GM23338 (cell line): ENCODE results near the gene NTN4. TPM values are rescaled to one million over a fixed set of nuclear protein-coding genes. Genes with fewer than 3 reads are reported as not detected.

Source experiments
- ATAC-seq: fragments of 200-7000 bp; cut with Tn5 transposase; 3 replicates; pipeline ENCODE4 v1.9.1; 2020
- DNase-seq: peaks from one replicate; pipeline ENCODE4 v3.0.0-alpha.2; 2015; ENCODE audit warnings: low spot score
- H2AFZ ChIP-seq: fragments of 200-600 bp; sonication (generic); 2 replicates; pipeline ENCODE4 v1.8.0; 2016; ENCODE audit warnings: antibody characterized with exemption, mild to moderate bottlenecking, moderate library complexity
- H3F3A ChIP-seq: fragments of 200-600 bp; sonication (generic); replicated peaks from 2 replicates; pipeline ENCODE4 v1.8.0; 2017; ENCODE audit warnings: antibody characterized with exemption, mixed run types, low read depth
- H3K27ac ChIP-seq: fragments of 200-600 bp; sonication (generic); 2 replicates; pipeline ENCODE4 v1.6.1; 2016; ENCODE audit warnings: low read depth
- H3K27me3 ChIP-seq: fragments of 200-600 bp; sonication (generic); 2 replicates; pipeline ENCODE4 v1.8.0; 2016; ENCODE audit warnings: mild to moderate bottlenecking, mixed run types, moderate library complexity; ENCODE audit not compliant: insufficient read depth
- H3K36me3 ChIP-seq: fragments of 200-600 bp; sonication (generic); 2 replicates; pipeline ENCODE4 v1.8.0; 2016; ENCODE audit warnings: mild to moderate bottlenecking; ENCODE audit not compliant: insufficient read depth
- H3K4me1 ChIP-seq: fragments of 200-600 bp; sonication (generic); 2 replicates; pipeline ENCODE4 v1.8.0; 2016; ENCODE audit warnings: mild to moderate bottlenecking, moderate library complexity; ENCODE audit not compliant: insufficient read depth
- H3K4me2 ChIP-seq: fragments of 200-600 bp; sonication (generic); 2 replicates; pipeline ENCODE4 v1.7.1; 2017; ENCODE audit warnings: mixed run types
- H3K4me3 ChIP-seq: fragments of 200-600 bp; sonication (generic); 2 replicates; pipeline ENCODE4 v1.6.1; 2016; ENCODE audit warnings: mixed run types
- H3K79me2 ChIP-seq: fragments of 200-600 bp; sonication (generic); replicated peaks from 2 replicates; pipeline ENCODE4 v1.8.0; 2017; ENCODE audit warnings: mild to moderate bottlenecking; ENCODE audit not compliant: insufficient read depth
- H3K9me2 ChIP-seq: fragments of 200-600 bp; sonication (generic); 2 replicates; pipeline ENCODE4 v1.8.0; 2017; ENCODE audit not compliant: insufficient read depth
- H4K20me1 ChIP-seq: fragments of 200-600 bp; sonication (generic); replicated peaks from 2 replicates; pipeline ENCODE4 v1.8.0; 2017; ENCODE audit warnings: mild to moderate bottlenecking; ENCODE audit not compliant: insufficient read depth
- H3K27ac Mint-ChIP-seq: 2 replicates; pipeline ENCODE4 v1.8.0; 2020; ENCODE audit warnings: inconsistent platforms, mild to moderate bottlenecking, moderate library complexity, mixed read lengths
- H3K27me3 Mint-ChIP-seq: 3 replicates; pipeline ENCODE4 v1.8.0; 2022; ENCODE audit warnings: low read depth, mild to moderate bottlenecking, moderate library complexity, mixed read lengths, inconsistent platforms; ENCODE audit not compliant: insufficient read depth, poor library complexity
- H3K36me3 Mint-ChIP-seq: 3 replicates; pipeline ENCODE4 v1.8.0; 2021; ENCODE audit warnings: low read depth, mild to moderate bottlenecking, inconsistent platforms, moderate library complexity, mixed read lengths
- H3K4me1 Mint-ChIP-seq: 3 replicates; pipeline ENCODE4 v1.8.0; 2020; ENCODE audit warnings: mild to moderate bottlenecking, inconsistent platforms, mixed read lengths
- H3K4me3 Mint-ChIP-seq: 3 replicates; pipeline ENCODE4 v1.8.0; 2021; ENCODE audit warnings: moderate library complexity, mild to moderate bottlenecking, inconsistent platforms, mixed read lengths
- H3K9me3 Mint-ChIP-seq: 3 replicates; pipeline ENCODE4 v1.8.0; 2020; ENCODE audit warnings: moderate library complexity, mild to moderate bottlenecking, inconsistent platforms, mixed read lengths
- EZH2 ChIP-seq: fragments of 200-600 bp; sonication (generic); IDR thresholded peaks from one replicate; pipeline ENCODE4 v1.8.0; 2017; ENCODE audit warnings: antibody characterized with exemption, mild to moderate bottlenecking, low read depth; ENCODE audit not compliant: unreplicated experiment
- EZH2phosphoT487 ChIP-seq: fragments of 200-600 bp; sonication (generic); IDR thresholded peaks from one replicate; pipeline ENCODE4 v1.8.1; 2018; ENCODE audit warnings: antibody characterized with exemption; ENCODE audit not compliant: unreplicated experiment
- NANOG ChIP-seq: IDR thresholded peaks from 2 replicates; pipeline ENCODE4 v1.6.1; 2016; ENCODE audit warnings: antibody characterized with exemption, borderline replicate concordance
- POLR2AphosphoS5 ChIP-seq: IDR thresholded peaks from 2 replicates; pipeline ENCODE4 v1.6.1; 2016; ENCODE audit warnings: antibody characterized with exemption, low read depth
- STAT1 ChIP-seq: IDR thresholded peaks from one replicate; pipeline ENCODE4 v1.6.1; 2016; ENCODE audit warnings: antibody characterized with exemption; ENCODE audit not compliant: unreplicated experiment
- ZNF114 ChIP-seq: fragments of 250-450 bp; sonication (Bioruptor Pico); IDR thresholded peaks from 2 replicates; pipeline ENCODE4 v1.5.0; 2020; ENCODE audit warnings: mild to moderate bottlenecking, moderate library complexity
- polyA plus RNA-seq: library from polyadenylated mRNA; unstranded; fragments of >200 nt; fragmentation: Nextera tagmentation; extraction: Ambion mirVana; gene quantifications from 2 replicates; pipeline ENCODE4 v1.2.1, GENCODE V29; 2016
- total RNA-seq: library from RNA; depleted of rRNA; stranded (reverse); fragments of >200 nt; shearing (Covaris generic); gene quantifications from 2 replicates; pipeline ENCODE4 v1.2.3, GENCODE V29; 2014
- TF ChIP-seq, protein P1 (sequence below): fragments of 250-450 bp; sonication (Bioruptor Pico); IDR thresholded peaks from 2 replicates; pipeline ENCODE4 v1.5.0; 2020; ENCODE audit warnings: mild to moderate bottlenecking, moderate library complexity
- TF ChIP-seq, protein P2 (sequence below): IDR thresholded peaks from 2 replicates; pipeline ENCODE4 v1.6.1; 2016; ENCODE audit warnings: antibody characterized with exemption
- TF ChIP-seq, protein P3 (sequence below), 2 experiments: fragments of 200-600 bp in 1 of 2; sonication (generic) in 1 of 2; conservative IDR thresholded peaks; 2 replicates each; pipeline versions ENCODE4 v1.5.1 to v1.6.1; 2016 to 2017; ENCODE audit warnings: antibody characterized with exemption in 2 of 2, low read depth in 2 of 2, mild to moderate bottlenecking in 2 of 2, moderate library complexity in 1 of 2

The NTN4 gene
- total and polyA plus RNA-seq, 2 experiments from 2014 or later, result 1.5 to 3.8 TPM

DNA sequence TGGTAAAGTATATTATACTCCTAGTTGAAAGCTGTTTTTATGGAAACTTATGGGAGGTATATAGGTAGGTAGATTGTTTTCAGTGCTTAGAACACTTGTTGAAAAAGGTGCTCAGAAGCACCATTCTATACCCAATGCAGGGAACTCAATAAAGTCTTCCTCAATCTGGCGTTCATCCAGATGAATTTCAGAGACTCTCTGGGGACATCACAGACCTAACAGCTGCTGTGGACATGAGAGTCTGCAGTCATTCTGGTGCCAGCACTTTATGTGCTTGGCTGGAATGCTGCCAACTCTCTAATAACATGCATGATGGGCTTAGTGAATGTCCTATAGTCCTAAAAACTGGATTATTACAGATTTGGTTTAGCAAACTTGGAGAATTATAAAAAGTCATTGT lies 115.9 kb downstream of the NTN4 start:
- Mint-ChIP-seq H3K27me3 (no peaks in the 10 kb centered on the region), H3K4me3 (no peak overlapping the region), H3K4me1 (no peaks in the 10 kb centered on the region), H3K27ac (no peak overlapping the region), H3K9me3 (peaks cover 9% of the 10 kb centered on the region; the same call in 1 of the 3 replicates), H3K36me3 (peaks cover 25% of the 10 kb centered on the region)
- TF ChIP-seq, protein P1, sequence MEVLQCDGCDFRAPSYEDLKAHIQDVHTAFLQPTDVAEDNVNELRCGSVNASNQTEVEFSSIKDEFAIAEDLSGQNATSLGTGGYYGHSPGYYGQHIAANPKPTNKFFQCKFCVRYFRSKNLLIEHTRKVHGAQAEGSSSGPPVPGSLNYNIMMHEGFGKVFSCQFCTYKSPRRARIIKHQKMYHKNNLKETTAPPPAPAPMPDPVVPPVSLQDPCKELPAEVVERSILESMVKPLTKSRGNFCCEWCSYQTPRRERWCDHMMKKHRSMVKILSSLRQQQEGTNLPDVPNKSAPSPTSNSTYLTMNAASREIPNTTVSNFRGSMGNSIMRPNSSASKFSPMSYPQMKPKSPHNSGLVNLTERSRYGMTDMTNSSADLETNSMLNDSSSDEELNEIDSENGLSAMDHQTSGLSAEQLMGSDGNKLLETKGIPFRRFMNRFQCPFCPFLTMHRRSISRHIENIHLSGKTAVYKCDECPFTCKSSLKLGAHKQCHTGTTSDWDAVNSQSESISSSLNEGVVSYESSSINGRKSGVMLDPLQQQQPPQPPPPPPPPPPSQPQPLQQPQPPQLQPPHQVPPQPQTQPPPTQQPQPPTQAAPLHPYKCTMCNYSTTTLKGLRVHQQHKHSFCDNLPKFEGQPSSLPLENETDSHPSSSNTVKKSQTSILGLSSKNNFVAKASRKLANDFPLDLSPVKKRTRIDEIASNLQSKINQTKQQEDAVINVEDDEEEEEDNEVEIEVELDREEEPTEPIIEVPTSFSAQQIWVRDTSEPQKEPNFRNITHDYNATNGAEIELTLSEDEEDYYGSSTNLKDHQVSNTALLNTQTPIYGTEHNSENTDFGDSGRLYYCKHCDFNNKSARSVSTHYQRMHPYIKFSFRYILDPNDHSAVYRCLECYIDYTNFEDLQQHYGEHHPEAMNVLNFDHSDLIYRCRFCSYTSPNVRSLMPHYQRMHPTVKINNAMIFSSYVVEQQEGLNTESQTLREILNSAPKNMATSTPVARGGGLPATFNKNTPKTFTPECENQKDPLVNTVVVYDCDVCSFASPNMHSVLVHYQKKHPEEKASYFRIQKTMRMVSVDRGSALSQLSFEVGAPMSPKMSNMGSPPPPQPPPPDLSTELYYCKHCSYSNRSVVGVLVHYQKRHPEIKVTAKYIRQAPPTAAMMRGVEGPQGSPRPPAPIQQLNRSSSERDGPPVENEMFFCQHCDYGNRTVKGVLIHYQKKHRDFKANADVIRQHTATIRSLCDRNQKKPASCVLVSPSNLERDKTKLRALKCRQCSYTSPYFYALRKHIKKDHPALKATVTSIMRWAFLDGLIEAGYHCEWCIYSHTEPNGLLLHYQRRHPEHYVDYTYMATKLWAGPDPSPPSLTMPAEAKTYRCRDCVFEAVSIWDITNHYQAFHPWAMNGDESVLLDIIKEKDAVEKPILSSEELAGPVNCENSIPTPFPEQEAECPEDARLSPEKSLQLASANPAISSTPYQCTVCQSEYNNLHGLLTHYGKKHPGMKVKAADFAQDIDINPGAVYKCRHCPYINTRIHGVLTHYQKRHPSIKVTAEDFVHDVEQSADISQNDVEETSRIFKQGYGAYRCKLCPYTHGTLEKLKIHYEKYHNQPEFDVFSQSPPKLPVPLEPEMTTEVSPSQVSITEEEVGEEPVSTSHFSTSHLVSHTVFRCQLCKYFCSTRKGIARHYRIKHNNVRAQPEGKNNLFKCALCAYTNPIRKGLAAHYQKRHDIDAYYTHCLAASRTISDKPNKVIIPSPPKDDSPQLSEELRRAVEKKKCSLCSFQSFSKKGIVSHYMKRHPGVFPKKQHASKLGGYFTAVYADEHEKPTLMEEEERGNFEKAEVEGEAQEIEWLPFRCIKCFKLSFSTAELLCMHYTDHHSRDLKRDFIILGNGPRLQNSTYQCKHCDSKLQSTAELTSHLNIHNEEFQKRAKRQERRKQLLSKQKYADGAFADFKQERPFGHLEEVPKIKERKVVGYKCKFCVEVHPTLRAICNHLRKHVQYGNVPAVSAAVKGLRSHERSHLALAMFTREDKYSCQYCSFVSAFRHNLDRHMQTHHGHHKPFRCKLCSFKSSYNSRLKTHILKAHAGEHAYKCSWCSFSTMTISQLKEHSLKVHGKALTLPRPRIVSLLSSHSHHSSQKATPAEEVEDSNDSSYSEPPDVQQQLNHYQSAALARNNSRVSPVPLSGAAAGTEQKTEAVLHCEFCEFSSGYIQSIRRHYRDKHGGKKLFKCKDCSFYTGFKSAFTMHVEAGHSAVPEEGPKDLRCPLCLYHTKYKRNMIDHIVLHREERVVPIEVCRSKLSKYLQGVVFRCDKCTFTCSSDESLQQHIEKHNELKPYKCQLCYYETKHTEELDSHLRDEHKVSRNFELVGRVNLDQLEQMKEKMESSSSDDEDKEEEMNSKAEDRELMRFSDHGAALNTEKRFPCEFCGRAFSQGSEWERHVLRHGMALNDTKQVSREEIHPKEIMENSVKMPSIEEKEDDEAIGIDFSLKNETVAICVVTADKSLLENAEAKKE, result no peak
- no peak for TF ChIP-seq POLR2AphosphoS5
- TF ChIP-seq EZH2phosphoT487, result no peak
- TF ChIP-seq, protein P2, sequence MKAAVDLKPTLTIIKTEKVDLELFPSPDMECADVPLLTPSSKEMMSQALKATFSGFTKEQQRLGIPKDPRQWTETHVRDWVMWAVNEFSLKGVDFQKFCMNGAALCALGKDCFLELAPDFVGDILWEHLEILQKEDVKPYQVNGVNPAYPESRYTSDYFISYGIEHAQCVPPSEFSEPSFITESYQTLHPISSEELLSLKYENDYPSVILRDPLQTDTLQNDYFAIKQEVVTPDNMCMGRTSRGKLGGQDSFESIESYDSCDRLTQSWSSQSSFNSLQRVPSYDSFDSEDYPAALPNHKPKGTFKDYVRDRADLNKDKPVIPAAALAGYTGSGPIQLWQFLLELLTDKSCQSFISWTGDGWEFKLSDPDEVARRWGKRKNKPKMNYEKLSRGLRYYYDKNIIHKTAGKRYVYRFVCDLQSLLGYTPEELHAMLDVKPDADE, result no peak
- TF ChIP-seq, protein P3, sequence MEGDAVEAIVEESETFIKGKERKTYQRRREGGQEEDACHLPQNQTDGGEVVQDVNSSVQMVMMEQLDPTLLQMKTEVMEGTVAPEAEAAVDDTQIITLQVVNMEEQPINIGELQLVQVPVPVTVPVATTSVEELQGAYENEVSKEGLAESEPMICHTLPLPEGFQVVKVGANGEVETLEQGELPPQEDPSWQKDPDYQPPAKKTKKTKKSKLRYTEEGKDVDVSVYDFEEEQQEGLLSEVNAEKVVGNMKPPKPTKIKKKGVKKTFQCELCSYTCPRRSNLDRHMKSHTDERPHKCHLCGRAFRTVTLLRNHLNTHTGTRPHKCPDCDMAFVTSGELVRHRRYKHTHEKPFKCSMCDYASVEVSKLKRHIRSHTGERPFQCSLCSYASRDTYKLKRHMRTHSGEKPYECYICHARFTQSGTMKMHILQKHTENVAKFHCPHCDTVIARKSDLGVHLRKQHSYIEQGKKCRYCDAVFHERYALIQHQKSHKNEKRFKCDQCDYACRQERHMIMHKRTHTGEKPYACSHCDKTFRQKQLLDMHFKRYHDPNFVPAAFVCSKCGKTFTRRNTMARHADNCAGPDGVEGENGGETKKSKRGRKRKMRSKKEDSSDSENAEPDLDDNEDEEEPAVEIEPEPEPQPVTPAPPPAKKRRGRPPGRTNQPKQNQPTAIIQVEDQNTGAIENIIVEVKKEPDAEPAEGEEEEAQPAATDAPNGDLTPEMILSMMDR (conservative IDR thresholded peaks at IDR 0.05; ENCODE audit: low read depth in 2 of 2), result no peak
- TF ChIP-seq STAT1, result no peak
- no peak for TF ChIP-seq NANOG
- TF ChIP-seq ZNF114 (CRISPR knock-in tag), result no peak
- TF ChIP-seq EZH2, result no peak
- Histone ChIP-seq H3K4me2 (no peak overlapping the region), H3K79me2 (no peaks in the 10 kb centered on the region), H3F3A (no peaks in the 10 kb centered on the region), H3K4me1 (peaks cover 5% of the 10 kb centered on the region; the same call in 1 of the 2 replicates), H3K27me3 (no peaks in the 10 kb centered on the region), H2AFZ (no peak overlapping the region), H4K20me1 (peaks cover 4% of the 10 kb centered on the region; the same call in 1 of the 2 replicates), H3K36me3 (no peaks in the 10 kb centered on the region), H3K27ac (no peak overlapping the region), H3K4me3 (no peak overlapping the region), H3K9me2 (no peaks in the 10 kb centered on the region)
- DNase-seq (no peak), ATAC-seq (no peak)
